HepG2 (cell line): Measurements from ENCODE around the gene NSD1. TPM values are rescaled to one million over a fixed set of nuclear protein-coding genes. Genes with fewer than 3 reads are reported as not detected.
A peak's percentile ranks its signal among the peaks of the same experiment; 100 is the strongest.

ENCODE experiments used
- CEBPG ChIP-seq: IDR thresholded peaks from 2 replicates; pipeline ENCODE4 v1.6.1; 2016
- POLR2A ChIP-seq, 2 experiments: IDR thresholded peaks; 2 replicates each; pipeline ENCODE4 v1.6.1; 2011; ENCODE audit warnings: low read depth in 2 of 2, low read length in 2 of 2, mild to moderate bottlenecking in 1 of 2, moderate library complexity in 1 of 2; ENCODE audit not compliant: insufficient read depth in 1 of 2
- TARDBP ChIP-seq: sonication (generic); formaldehyde crosslinking; IDR thresholded peaks from 2 replicates; pipeline ENCODE4 v1.8.0; 2022; ENCODE audit warnings: mild to moderate bottlenecking, missing genetic modification reagents
- TIGD3 ChIP-seq: sonication (generic); formaldehyde crosslinking; IDR thresholded peaks from 2 replicates; pipeline ENCODE4 v1.5.1; 2020; ENCODE audit warnings: mild to moderate bottlenecking, missing genetic modification reagents, borderline replicate concordance
- TRAFD1 ChIP-seq: sonication (generic); formaldehyde crosslinking; IDR thresholded peaks from 2 replicates; pipeline ENCODE4 v1.5.1; 2020; ENCODE audit warnings: missing genetic modification reagents, mild to moderate bottlenecking, borderline replicate concordance
- ZBTB38 ChIP-seq: sonication (generic); formaldehyde crosslinking; IDR thresholded peaks from 2 replicates; pipeline ENCODE4 v1.5.1; 2020; ENCODE audit warnings: mild to moderate bottlenecking, missing genetic modification reagents
- polyA plus RNA-seq, 8 experiments: library from polyadenylated mRNA; depleted of rRNA in 3 of 8; stranded (reverse) in 7 of 8; unstranded in 1 of 8; fragments of >200 nt; fragmentation: Illumina TruSeq in 4 of 8; extraction: Trizol in 4 of 8; gene quantifications; 2 replicates each; pipeline versions ENCODE4 v1.2.1 to v1.2.3, GENCODE V29; 2011 to 2016; ENCODE audit warnings: low read depth in 4 of 8, missing spikeins in 1 of 8, mixed read lengths in 1 of 8; ENCODE audit not compliant: insufficient read depth in 1 of 8
- total RNA-seq, 5 experiments: library from RNA; depleted of rRNA; stranded (reverse); fragments of >200 nt; fragmentation: Illumina TruSeq; extraction: Trizol; gene quantifications; 2 replicates each; pipeline ENCODE4 v1.2.3, GENCODE V29; 2016; ENCODE audit warnings: low read depth in 1 of 5
- TF ChIP-seq, protein P1 (sequence below): sonication (generic); formaldehyde crosslinking; IDR thresholded peaks from one replicate; pipeline ENCODE4 v1.5.1; 2020; ENCODE audit warnings: mild to moderate bottlenecking, missing genetic modification reagents; ENCODE audit errors: not compliant biosample characterization

NSD1 gene
- total and polyA plus RNA-seq, 2 of the 13 experiments (the other 11 are each of a cell fraction or from before 2014, with no cell fraction given), result 0.01 to 0.09 TPM

DNA sequence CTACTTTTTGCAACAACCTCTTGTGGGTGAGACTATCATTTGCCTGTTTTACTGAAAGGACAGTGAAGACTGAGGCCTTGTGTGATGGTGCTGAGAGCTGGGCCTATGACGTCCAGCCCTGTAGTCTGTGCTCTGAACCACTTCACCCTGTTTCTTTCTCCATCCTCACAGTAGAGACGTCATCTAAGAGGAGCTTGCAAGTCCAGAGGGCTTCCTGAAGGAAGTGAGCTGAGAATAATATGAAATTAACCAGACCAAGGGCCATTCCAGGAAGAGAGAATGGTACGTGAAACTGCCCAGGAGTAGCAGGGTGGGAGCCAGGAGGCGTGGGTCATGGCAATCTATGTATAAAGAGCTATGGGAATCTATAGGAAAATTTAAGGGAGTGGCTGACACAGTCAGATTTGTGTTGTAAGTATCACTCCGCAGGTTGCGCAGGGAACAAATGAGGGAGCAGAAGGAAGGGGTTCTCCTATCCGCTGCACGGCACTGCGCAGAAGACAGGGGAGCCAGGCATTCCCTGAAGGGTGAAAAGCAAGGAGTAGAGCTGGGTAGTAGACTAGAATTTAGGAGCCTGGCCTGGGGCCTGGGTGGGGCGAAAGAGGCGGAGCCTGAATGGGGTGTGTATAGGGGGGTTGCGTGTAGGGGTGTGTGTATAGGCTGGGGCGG lies 47.5 kb upstream of the NSD1 start (continued):
- TF ChIP-seq, protein P1, sequence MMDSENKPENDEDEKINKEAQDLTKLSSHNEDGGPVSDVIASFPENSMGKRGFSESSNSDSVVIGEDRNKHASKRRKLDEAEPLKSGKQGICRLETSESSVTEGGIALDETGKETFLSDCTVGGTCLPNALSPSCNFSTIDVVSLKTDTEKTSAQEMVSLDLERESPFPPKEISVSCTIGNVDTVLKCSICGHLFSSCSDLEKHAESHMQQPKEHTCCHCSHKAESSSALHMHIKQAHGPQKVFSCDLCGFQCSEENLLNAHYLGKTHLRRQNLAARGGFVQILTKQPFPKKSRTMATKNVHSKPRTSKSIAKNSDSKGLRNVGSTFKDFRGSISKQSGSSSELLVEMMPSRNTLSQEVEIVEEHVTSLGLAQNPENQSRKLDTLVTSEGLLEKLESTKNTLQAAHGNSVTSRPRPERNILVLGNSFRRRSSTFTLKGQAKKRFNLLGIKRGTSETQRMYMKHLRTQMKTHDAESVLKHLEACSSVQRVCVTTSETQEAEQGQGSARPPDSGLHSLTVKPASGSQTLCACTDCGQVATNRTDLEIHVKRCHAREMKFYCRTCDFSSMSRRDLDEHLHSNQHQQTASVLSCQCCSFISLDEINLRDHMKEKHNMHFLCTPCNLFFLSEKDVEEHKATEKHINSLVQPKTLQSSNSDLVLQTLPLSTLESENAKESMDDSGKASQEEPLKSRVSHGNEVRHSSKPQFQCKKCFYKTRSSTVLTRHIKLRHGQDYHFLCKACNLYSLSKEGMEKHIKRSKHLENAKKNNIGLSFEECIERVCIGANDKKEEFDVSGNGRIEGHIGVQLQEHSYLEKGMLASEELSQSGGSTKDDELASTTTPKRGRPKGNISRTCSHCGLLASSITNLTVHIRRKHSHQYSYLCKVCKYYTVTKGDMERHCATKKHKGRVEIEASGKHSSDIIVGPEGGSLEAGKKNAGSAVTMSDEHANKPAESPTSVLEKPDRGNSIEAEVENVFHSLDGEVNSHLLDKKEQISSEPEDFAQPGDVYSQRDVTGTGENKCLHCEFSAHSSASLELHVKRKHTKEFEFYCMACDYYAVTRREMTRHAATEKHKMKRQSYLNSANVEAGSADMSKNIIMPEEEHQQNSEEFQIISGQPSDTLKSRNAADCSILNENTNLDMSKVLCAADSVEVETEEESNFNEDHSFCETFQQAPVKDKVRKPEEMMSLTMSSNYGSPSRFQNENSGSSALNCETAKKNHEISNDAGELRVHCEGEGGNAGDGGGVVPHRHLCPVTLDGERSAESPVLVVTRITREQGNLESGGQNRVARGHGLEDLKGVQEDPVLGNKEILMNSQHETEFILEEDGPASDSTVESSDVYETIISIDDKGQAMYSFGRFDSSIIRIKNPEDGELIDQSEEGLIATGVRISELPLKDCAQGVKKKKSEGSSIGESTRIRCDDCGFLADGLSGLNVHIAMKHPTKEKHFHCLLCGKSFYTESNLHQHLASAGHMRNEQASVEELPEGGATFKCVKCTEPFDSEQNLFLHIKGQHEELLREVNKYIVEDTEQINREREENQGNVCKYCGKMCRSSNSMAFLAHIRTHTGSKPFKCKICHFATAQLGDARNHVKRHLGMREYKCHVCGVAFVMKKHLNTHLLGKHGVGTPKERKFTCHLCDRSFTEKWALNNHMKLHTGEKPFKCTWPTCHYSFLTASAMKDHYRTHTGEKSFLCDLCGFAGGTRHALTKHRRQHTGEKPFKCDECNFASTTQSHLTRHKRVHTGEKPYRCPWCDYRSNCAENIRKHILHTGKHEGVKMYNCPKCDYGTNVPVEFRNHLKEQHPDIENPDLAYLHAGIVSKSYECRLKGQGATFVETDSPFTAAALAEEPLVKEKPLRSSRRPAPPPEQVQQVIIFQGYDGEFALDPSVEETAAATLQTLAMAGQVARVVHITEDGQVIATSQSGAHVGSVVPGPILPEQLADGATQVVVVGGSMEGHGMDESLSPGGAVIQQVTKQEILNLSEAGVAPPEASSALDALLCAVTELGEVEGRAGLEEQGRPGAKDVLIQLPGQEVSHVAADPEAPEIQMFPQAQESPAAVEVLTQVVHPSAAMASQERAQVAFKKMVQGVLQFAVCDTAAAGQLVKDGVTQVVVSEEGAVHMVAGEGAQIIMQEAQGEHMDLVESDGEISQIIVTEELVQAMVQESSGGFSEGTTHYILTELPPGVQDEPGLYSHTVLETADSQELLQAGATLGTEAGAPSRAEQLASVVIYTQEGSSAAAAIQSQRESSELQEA (CRISPR knock-in tag), result no peak
- TF ChIP-seq TIGD3 (CRISPR knock-in tag), result no peak
- TF ChIP-seq CEBPG (CRISPR knock-in tag), result no peak
- TF ChIP-seq ZBTB38 (CRISPR knock-in tag), result peak; percentile 54; the same call in 1 of the 2 replicates
- no peak for TF ChIP-seq POLR2A (IDR thresholded peaks at IDR 0.05; ENCODE audit: insufficient read depth in 1 of 2, low read depth in 2 of 2, low read length in 2 of 2)
- 0 out of 2 replicates have a peak, but pooled peaks have one; percentile 6 for TF ChIP-seq TARDBP (CRISPR knock-in tag)
- TF ChIP-seq TRAFD1 (CRISPR knock-in tag), result no peak
